Endothelial cell of umbilical vein (primary cell): ENCODE measurements around the gene OR10V1. TPM values are rescaled to one million over a fixed set of nuclear protein-coding genes. Genes with fewer than 3 reads are reported as not detected.

ENCODE experiments used
- BruUV-seq: library from RNA; stranded (reverse); fragments of 400-500 nt; replicated peaks from 2 replicates; lab custom pipeline; 2021; lab: Mats Ljungman, UMichigan
- CTCF ChIA-PET: fragments of 300-600, 350-600 bp; sonication (Branson Sonifier 250); formaldehyde crosslinking; loops from one replicate; lab custom pipeline; 2021; ENCODE audit warnings: antibody characterized with exemption, inconsistent platforms; lab: Charles Lee
- POLR2A ChIA-PET: fragments of 300-600, 350-600 bp; sonication (Branson Sonifier 250); formaldehyde crosslinking; loops from one replicate; lab custom pipeline; 2021; ENCODE audit warnings: antibody characterized with exemption, inconsistent platforms; lab: Charles Lee
- DNase-seq: peaks from one replicate; pipeline ENCODE4 v3.0.0-alpha.2; 2011; ENCODE audit warnings: low read depth, low spot score
- FAIRE-seq: peaks from 2 replicates; lab custom pipeline; 2011; peaks lifted over from hg19 to GRCh38; lab: Jason Lieb, UNC
- H2AFZ ChIP-seq: 2 replicates; pipeline ENCODE4 v1.6.0; 2012; ENCODE audit warnings: low read depth, low read length, control low read depth, inconsistent platforms
- H3K27ac ChIP-seq: 2 replicates; pipeline ENCODE4 v1.5.1; 2011; ENCODE audit warnings: low read depth, mild to moderate bottlenecking, control low read depth, low read length, moderate library complexity; ENCODE audit not compliant: insufficient read depth
- H3K27me3 ChIP-seq, 2 experiments: 2 replicates each; pipeline versions ENCODE4 v1.6.0 to v1.6.1; 2011; ENCODE audit warnings: low read length in 2 of 2, mixed read lengths in 1 of 2; ENCODE audit not compliant: control insufficient read depth in 2 of 2, insufficient read depth in 2 of 2
- H3K36me3 ChIP-seq, 2 experiments: 2 replicates in 1 of 2; 3 replicates in 1 of 2; pipeline ENCODE4 v1.5.1; 2011; ENCODE audit warnings: low read length in 2 of 2, mild to moderate bottlenecking in 1 of 2, moderate library complexity in 1 of 2; ENCODE audit not compliant: control insufficient read depth in 2 of 2, insufficient read depth in 2 of 2; ENCODE audit errors: extremely low read depth in 1 of 2
- H3K4me1 ChIP-seq: 3 replicates; pipeline ENCODE4 v1.5.1; 2011; ENCODE audit warnings: mild to moderate bottlenecking, low read length; ENCODE audit not compliant: control insufficient read depth, insufficient read depth; ENCODE audit errors: extremely low read depth
- H3K4me2 ChIP-seq: 2 replicates; pipeline ENCODE4 v1.6.1; 2011; ENCODE audit warnings: low read length, control low read depth, mixed read lengths; ENCODE audit not compliant: insufficient read depth
- H3K4me3 ChIP-seq, 3 experiments: fragments of 200-600 bp in 1 of 3; sonication (generic), shearing (Covaris generic) in 1 of 3; replicated peaks in 1 of 3; 2 replicates each; pipeline ENCODE4 v1.5.1; 2011 to 2016; ENCODE audit warnings: control low read depth in 3 of 3, low read length in 3 of 3, mild to moderate bottlenecking in 2 of 3, inconsistent platforms in 1 of 3, low read depth in 1 of 3, moderate library complexity in 1 of 3; ENCODE audit not compliant: insufficient read depth in 1 of 3
- H3K79me2 ChIP-seq: 2 replicates; pipeline ENCODE4 v1.6.0; 2012; ENCODE audit warnings: low read length, inconsistent platforms; ENCODE audit not compliant: control insufficient read depth, insufficient read depth
- H3K9ac ChIP-seq: replicated peaks from 2 replicates; pipeline ENCODE3; 2011; ENCODE audit warnings: low read length, control low read depth; ENCODE audit not compliant: insufficient read depth; ENCODE audit errors: extremely low read depth
- H3K9me1 ChIP-seq: replicated peaks from 3 replicates; pipeline ENCODE4 v1.6.0; 2011; ENCODE audit warnings: mild to moderate bottlenecking, low read length; ENCODE audit not compliant: control insufficient read depth, insufficient read depth; ENCODE audit errors: extremely low read depth
- H3K9me3 ChIP-seq: replicated peaks from 2 replicates; pipeline ENCODE4 v1.5.1; 2012; ENCODE audit warnings: low read length, inconsistent platforms; ENCODE audit not compliant: control insufficient read depth, insufficient read depth
- H4K20me1 ChIP-seq: replicated peaks from 2 replicates; pipeline ENCODE3; 2011; ENCODE audit warnings: mild to moderate bottlenecking, low read length; ENCODE audit not compliant: control insufficient read depth, insufficient read depth; ENCODE audit errors: extremely low read depth
- EZH2 ChIP-seq: IDR thresholded peaks from 2 replicates; pipeline ENCODE4 v1.6.1; 2012; ENCODE audit warnings: borderline replicate concordance, low read depth, mild to moderate bottlenecking, moderate library complexity, low read length, inconsistent platforms; ENCODE audit not compliant: severe bottlenecking
- GATA2 ChIP-seq: IDR thresholded peaks from 2 replicates; pipeline ENCODE4 v1.7.0; 2011; ENCODE audit warnings: low read depth, mild to moderate bottlenecking, moderate library complexity, mixed read lengths, low read length; ENCODE audit not compliant: insufficient read length, insufficient read depth
- JUN ChIP-seq: IDR thresholded peaks from 2 replicates; pipeline ENCODE4 v1.6.1; 2011; ENCODE audit warnings: borderline replicate concordance, low read depth; ENCODE audit not compliant: insufficient read length, insufficient read depth
- MYC ChIP-seq: IDR thresholded peaks from one replicate; pipeline ENCODE4 v1.6.1; 2011; ENCODE audit warnings: mild to moderate bottlenecking, low read depth, low read length
- dilution Hi-C: fragments of 300-500 bp; cut with MboI; formaldehyde crosslinking; loops from one replicate; pipeline ENCODE4 v1.15.0; 2019; ENCODE audit warnings: low sequenced_read_pairs; ENCODE audit not compliant: extremely low pct_ligation_motif_present
- intact Hi-C: fragments of 100-400 bp; cut with micrococcal nuclease; formaldehyde crosslinking; loops from one replicate; pipeline ENCODE4 v1.10.0; 2022
- polyA plus RNA-seq, 4 experiments: library from polyadenylated mRNA; depleted of rRNA in 3 of 4; stranded (reverse) in 3 of 4; unstranded in 1 of 4; fragments of >200 nt; gene quantifications; 2 replicates each; pipeline versions ENCODE4 v1.2.1 to v1.2.3, GENCODE V29; 2011 to 2012; ENCODE audit warnings: missing spikeins in 1 of 4
- total RNA-seq: library from RNA; stranded (reverse); gene quantifications from 2 replicates; pipeline ENCODE4 v1.2.3, GENCODE V29; 2021

OR10V1 gene
- total and polyA plus RNA-seq, 2 donors (not counting 3 experiments of a cell fraction or from before 2014, with no cell fraction given), result not detected

DNA sequence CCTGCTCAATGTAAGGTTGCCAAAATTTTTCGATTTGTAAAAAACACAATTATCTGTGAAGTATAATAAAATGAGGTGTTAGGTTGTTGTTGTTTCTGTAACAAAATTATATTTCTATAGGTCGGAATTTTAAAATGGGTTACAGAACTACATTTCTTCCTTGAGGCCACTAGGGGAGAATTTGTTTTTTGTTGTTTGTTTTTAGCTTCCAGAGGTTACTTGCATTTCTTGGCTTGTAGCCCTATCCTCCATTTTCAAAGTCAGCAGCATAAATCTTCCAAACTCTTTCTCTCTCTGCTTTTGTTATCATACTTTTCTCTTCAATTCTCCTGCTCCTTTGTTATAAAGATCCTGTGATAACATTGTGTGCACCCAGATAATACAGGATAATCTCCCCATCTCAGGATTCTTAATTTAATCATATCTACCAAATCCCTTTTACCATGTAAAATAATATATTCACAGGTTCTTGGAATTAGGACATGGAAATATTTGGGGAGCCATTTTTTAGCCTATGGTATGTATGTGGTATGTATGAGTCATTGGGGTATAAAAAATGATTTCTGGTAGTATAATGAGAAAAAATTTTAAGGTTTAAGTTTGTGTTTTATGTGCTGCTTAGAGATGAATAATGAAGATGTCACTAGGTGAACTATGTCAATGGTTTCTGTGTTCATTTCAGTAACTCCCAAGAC lies 35.4 kb downstream of the OR10V1 start:
- Histone ChIP-seq H3K79me2 (no peaks in the 10 kb centered on the region), H3K4me1 (no peaks in the 10 kb centered on the region), H3K4me3 (no peak overlapping the region), H2AFZ (no peak overlapping the region), H3K27me3 (no peaks in the 10 kb centered on the region), H3K9ac (no peak overlapping the region), H3K9me1 (no peaks in the 10 kb centered on the region), H3K27ac (no peak overlapping the region), H3K9me3 (no peaks in the 10 kb centered on the region), H3K4me2 (no peak overlapping the region), H3K36me3 (no peaks in the 10 kb centered on the region), H4K20me1 (no peaks in the 10 kb centered on the region)
- dilution Hi-C loops (no loop called here), intact Hi-C loops (no loop called here)
- ChIA-PET POLR2A (no interaction called here), CTCF (interaction anchor here (1.0 to 2.0 kb wide), 3 partner anchors 119 to 506 kb away, joined by 3 to 7 read pairs (median 5); partner anchors contain the start of gene DTX4)
- BruUV-seq, result no TSS peak
- FAIRE-seq (no peak), DNase-seq (no peak)
- TF ChIP-seq GATA2 (no peak), JUN (no peak), EZH2 (no peak)

GRCh38 chr11:59676205-59676604 lies 37.4 kb downstream of the OR10V1 start:
- no peak for FAIRE-seq
- Histone ChIP-seq H2AFZ (no peak overlapping the region), H3K4me1 (no peaks in the 10 kb centered on the region), H3K27ac (no peak overlapping the region), H3K36me3 (no peaks in the 10 kb centered on the region), H3K4me2 (no peak overlapping the region), H3K27me3 (no peaks in the 10 kb centered on the region), H3K9me3 (no peaks in the 10 kb centered on the region), H3K9me1 (no peaks in the 10 kb centered on the region), H3K79me2 (no peaks in the 10 kb centered on the region), H3K9ac (no peak overlapping the region), H4K20me1 (no peaks in the 10 kb centered on the region), H3K4me3 (no peak overlapping the region)
- peak; percentile 18 for DNase-seq
- CTCF ChIA-PET, result interaction anchor here (0.9 to 1.2 kb wide), 2 partner anchors 139 to 518 kb away, joined by 3 read pairs; no protein-coding TSS in a partner anchor
- TF ChIP-seq MYC, result no peak
- dilution Hi-C loops (no loop called here), intact Hi-C loops (no loop called here)
- BruUV-seq, result no TSS peak
- POLR2A ChIA-PET, result no interaction called here
